Hepatic stellate cell (primary cell): ENCODE measurements around the gene ZSWIM8.
A peak's percentile ranks its signal among the peaks of the same experiment; 100 is the strongest.
"Not testable (repeated sequence)": the region's sequence is repeated elsewhere in the genome, so short reads cannot be mapped to it uniquely, and the experiment has no call there.

Experiments
- DNase-seq: peaks from one replicate; pipeline ENCODE4 v3.0.0; 2011; ENCODE audit warnings: low spot score

ZSWIM8 gene

DNA sequence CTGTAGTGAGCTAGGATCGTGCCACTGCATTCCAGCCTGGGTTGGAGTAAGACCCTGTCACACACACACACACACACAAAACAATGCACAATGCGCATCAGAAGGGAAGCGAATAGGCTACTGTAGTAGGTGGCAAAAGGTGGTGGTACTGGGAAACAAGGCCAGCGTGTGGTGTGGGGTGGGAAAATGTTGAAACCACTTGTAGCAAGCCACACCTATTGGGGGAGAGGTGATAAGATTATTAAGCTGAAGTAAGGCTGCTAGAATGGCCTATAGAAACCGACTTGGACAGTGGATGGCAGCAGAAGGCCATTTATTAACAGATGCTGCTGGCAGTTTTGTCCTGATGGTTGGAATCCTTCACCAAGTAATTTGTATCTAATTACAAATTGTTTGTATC, 10.8 kb upstream of the ZSWIM8 start:
- DNase-seq = no peak

DNA sequence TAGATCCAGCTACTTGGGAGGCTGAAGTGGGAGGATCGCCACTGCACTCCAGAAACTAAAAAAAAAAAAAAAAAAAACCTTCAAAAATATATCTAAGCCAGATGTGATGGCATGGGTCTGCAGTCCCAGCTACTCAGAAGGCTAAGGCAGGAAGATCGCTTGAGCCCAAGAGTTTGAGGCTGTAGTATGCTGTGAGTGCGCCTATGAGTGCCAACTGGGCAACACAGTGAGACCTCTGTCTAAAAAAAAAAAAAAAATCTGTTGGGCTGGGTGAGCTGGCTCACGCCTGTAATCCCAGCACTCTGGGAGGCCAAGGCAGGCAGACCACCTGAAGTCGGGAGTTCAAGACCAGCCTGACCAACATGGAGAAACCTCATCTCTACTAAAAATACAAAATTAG, 6.4 kb upstream of the ZSWIM8 start:
- DNase-seq = no peak

DNA sequence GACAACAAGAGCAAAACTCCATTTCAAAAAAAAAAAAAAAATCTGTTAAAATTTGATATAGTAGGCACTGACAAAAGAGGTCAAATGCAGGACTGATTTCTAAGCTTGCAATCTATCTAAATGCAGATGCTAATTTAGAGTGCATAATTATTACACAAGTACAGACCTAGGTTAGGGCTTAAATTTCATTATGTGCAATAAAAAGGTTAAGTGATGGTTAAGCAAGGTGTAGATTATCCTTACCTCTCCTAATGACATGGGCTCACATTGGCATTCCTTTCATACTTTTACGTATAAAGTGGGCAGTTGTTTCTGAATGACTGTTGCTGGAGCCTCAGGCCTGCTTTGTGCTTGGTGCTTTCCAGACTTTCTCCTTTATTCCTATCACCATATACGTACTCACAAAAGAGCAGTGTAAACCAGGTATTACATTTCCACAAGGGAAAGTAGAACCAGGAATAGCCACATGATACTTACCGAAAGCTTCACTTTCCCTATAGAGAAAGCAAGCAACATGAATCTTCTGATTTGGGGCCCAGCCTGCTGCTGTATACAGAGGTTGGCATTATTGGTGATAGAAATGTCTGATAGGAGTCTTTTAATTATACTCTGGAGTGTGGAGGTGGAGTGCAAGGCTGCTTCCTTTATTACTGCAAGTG, 5.7 kb upstream of the ZSWIM8 start:
- no peak for DNase-seq

DNA sequence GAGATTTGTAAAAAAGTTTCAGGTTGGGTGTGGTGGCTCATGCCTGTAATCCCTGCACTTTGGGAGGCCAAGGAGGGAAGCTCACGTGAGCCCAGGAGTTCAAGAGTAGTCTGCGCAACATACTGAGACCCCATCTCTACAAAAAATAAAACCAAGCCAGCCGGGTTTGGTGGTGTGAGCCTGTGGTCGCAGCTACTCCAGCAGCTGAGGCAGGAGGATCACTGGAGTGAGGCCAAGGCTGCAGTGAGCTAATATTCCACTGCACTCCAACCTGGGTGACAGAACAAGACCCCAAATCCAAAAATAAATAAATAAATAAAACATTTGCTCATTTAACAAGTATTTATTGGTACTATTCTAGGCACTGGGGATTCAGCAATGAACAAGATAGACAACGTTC, 5.1 kb upstream of the ZSWIM8 start:
- no peak for DNase-seq

DNA sequence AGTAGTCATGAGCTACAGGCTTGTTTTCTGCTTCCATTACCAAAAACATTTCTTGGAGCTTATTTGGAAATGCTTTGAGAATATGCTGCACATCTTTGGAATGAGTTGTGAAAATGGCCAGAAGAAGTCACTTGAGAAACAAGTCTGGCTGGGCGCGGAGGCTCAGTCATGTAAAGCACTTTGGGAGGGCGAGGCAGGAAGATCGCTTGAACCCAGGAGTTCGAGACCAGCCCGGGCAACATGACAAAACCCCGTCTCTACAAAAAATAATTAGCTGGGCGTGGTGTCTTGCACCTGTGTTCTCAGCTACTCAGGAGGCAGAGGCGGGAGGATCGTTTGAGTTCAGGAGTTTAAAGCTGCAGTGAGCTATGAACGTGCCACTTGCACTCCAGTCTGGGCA, 4.4 kb upstream of the ZSWIM8 start:
- DNase-seq = no peak

DNA sequence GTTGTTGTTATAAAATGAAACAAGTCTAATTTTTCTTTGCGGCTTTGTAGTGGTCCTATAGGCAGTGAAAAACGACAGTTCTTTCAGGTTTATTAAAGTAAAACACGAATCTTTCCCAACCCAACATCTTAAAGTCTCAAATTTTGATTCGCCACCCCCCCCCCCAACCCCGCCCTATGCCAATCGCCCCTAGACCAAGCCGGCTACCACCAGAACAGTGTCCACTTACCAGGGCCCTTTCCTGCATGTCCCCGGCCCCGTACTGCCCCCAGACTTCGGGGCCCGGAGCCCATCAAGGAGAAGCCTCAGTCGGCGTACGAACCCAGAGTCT, 3.9 kb upstream of the ZSWIM8 start:
- DNase-seq = no peak

DNA sequence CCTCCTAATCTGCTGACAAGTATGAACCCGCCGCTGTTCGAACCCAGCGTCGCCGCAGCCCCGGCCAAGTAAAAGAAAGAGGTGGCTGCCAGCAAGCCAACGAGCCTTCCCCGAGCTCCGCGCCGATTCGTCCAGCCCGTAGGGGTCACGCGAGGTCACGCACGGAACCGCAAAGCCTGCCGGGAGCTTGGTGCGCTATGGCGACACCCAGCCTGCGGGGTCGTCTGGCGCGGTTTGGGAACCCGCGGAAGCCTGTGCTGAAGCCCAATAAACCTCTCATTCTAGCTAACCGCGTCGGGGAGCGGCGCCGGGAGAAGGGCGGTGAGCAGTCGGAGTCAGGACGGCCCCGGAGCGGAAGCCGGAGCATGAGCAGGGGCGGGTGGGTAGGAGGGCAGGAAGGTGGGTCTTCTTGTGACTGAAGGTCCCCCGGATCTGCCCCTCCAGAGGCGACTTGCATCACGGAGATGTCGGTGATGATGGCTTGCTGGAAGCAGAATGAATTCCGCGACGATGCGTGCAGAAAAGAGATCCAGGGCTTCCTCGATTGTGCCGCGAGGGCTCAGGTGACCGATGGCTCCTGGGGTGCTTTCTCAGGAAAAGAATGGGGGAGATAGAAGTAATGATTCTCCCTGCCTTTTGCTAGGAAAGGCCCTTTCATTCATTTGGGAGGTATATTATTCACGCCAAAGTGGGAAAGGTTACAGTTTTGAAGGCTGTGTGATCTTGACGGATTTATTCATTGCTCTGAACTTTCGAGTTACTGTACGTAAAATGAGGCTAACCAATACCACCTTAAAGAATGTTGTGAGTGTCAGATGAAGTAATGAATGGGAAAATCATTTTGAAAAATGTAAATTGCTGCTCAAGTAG, 3.3 kb upstream of the ZSWIM8 start, which contains the start of gene CHCHD1:
TSS of gene CHCHD1 (plus strand) at position 170 of the 870 bp plus-strand sequence. CDS start at position 198, 28 bp downstream.
- peak; percentile 92 for DNase-seq

DNA sequence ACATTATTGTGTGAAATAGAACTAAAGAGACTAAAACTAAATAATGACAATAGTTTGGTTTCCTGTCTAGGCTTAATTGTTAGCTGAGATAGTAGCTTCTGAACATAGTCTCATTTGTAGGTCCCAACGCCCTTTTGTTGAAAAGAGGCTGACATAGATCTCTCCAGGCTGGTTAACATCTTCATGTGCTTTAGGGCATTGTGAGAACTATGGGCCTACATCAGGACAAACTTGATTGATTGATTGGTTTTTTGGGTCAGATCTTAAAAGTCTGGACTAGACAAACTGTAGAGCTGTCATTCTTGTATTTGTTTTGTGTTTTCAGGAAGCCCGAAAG, 2.7 kb upstream of the ZSWIM8 start:
- DNase-seq = no peak

DNA sequence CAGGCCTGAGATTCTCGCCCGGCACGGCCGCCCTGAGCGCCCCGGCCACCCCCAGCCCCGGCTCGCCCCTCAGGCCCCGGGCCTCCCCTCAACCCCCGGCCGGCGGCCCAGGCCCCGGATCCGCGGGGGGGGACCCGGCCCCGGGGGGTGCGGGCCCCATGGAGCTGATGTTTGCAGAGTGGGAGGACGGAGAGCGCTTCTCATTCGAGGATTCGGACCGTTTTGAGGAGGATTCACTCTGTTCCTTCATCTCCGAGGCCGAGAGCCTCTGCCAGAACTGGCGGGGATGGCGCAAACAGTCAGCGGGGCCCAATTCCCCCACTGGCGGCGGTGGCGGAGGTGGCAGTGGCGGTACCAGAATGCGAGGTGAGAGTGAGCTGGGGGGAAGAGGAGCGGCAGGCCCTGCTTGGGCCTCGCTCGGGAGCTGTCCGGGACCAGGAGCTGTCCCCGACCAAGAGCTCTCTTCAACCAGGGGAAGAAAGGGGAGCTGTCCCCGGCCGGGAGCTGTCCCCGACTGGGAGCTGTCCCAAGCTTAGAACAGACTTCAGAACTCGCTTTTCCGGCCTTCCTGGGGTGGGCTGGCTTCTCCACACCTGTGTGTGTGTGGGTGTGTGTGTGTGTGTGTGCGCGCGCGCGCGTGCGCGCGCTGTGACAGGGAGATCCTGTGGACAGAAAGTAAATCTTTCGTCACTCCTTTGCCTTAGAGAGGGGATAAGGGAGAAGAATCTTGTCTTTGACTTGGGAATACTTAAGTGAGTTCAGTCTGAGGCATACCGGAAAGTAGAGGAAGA, 510 bp downstream of the ZSWIM8 start:
- DNase-seq = peak; percentile 79

DNA sequence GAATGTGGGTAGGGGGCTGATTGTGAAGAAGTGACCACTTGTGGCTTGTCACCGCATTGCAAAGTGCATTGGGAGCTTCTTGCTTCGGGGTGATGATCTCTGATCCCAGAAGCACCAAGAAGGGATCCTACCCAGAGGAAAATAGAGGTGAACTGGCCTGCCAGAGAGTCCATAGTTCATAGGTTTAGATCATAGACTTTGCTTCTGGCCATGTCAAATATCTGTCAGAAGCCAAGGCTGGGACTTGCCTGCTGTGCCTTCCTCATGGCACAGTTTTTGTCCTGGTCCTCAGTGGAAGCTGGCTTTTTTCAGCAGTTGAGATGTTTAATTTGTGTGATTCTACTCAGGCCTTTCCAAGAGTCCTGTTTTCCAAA, 1.1 kb downstream of the ZSWIM8 start:
- no peak for DNase-seq

DNA sequence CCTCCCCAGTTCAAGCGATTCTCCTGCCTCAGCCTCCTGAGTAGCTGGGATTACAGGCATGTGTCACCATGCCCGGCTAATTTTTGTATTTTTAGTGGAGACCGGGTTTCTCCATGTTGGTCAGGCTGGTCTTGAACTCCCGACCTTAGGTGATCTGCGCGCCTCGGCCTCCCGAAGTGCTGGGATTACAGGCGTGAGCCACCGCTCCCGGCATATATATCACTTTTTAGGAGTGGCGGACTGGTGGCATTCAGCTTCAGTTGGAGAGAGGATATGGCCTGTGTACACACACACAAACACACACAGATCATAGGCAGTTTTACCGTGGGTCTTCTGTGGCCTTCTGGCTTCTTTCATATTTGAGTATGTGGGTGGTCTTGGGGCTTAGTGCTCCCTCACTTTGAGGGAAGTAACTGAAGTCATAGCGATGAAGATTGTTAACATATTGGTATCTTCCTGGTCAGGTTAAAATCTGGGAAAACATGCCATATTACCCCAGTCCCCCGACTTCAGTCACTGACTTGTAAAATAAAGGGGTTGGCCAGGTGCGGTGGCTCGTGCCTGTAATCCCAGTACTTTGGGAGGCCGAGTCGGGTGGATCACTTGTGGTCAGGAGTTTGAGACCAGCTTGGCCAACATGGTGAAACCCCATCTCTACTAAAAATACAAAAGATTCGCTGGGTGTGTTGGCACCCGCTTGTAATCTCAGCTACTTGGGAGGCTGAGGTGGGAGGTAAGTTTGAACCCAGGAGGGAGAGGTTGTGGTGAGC, 1.8 kb downstream of the ZSWIM8 start:
- DNase-seq = not testable (repeated sequence)

DNA sequence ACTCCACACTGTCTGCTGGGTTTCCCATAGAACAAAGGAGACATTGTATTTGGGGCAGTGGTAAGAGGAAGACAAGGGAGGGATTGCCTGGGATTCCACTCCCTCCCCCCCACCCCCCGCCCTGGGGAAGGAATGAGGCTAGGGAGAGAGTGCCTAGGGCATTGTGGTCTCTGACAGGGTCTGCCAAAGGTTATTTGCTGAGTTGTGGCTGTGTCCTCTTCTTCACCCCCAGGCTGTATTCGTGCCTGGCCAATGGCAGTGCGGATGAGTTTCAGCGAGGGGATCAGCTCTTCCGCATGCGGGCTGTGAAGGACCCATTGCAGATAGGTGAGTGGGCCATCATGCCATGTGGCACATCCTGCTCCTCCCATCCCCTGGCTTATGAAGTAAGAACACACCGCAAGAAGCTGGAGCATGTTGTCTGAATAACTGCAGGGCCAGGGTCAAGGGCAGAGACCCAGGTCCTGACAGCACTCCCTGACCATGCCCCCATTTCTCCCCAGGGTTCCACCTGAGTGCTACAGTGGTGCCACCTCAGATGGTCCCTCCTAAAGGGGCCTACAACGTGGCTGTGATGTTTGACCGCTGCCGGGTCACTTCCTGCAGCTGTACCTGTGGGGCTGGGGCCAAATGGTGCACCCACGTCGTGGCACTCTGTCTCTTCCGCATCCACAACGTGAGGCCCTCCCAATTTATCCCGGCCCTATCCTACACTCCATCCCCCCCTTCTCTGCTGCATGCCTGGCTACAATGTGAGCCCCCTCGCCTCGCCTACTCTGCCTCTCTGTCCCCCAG, 3.7 kb downstream of the ZSWIM8 start:
- no peak for DNase-seq

DNA sequence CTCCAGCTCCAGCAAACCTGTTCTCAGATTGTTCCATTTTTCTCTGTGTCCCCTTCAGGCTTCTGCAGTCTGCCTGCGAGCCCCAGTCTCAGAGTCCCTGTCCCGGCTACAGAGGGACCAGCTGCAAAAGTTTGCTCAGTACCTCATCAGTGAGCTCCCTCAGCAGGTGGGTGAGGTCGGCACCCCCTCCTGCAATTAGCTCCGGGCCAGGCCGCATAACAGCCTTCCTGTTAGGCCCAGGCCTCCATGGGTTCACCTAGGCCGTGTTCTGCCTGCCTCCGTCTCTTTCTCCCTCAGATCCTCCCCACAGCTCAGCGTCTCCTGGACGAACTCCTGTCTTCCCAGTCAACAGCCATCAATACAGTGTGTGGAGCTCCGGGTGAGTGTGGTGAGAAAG, 4.3 kb downstream of the ZSWIM8 start:
- DNase-seq = no peak

DNA sequence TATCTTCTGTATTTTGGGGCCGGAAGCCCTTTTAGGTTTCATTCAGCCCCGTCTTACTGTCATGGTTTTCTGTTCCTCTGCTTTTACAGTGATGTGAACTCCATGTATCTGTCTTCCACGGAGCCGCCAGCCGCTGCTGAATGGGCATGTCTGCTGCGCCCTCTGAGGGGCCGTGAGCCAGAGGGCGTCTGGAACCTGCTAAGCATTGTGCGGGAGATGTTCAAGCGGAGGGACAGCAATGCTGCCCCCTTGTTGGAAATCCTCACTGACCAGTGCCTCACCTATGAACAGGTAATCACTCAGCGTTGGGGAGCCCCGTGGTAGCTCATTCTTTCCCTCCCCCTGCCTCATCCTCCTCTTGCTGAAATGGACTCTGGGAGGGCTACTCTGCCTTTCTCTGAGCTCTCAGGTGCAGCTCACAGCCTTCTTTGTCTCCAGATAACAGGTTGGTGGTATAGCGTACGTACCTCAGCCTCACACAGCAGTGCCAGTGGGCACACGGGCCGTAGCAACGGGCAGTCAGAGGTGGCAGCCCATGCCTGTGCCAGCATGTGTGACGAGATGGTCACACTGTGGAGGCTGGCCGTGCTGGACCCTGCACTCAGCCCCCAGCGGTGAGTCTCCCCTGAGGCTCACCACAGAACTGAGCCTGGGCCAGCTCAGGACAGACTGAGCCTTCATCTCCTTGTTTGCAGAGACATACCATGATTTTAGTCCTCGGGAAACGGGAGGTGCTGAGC, 5.7 kb downstream of the ZSWIM8 start:
- no peak for DNase-seq

DNA sequence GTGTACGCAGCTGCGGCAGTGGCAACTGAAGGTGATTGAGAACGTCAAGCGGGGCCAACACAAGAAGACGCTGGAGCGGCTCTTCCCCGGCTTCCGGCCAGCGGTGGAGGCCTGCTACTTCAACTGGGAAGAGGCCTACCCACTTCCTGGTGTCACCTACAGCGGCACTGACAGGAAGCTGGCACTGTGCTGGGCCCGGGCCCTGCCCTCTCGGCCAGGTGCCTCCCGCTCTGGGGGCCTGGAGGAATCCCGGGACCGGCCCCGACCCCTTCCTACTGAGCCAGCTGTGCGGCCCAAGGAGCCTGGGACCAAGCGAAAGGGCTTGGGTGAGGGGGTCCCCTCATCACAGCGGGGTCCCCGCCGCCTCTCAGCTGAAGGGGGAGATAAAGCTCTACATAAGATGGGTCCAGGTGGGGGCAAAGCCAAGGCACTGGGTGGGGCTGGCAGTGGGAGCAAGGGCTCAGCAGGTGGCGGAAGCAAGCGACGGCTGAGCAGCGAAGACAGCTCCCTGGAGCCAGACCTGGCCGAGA, 6.5 kb downstream of the ZSWIM8 start:
- DNase-seq = no peak

DNA sequence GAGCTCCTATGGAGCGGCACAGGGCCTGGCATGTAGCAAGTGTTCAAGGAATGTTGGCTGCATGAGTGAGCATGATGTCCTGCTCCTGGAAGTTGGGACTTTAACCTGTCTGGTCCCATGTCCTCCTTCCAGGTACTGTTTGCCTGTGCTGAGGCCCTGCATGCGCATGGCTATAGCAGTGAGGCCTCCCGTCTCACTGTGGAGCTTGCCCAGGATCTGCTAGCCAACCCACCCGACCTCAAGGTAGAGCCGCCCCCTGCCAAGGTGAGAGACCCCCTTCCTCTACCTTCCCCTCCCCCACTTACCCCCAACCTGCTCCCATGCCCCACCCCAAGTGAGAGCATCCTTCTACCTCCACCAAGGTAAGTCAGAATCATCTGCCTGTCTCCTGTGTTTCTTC, 8.1 kb downstream of the ZSWIM8 start:
- DNase-seq = no peak

DNA sequence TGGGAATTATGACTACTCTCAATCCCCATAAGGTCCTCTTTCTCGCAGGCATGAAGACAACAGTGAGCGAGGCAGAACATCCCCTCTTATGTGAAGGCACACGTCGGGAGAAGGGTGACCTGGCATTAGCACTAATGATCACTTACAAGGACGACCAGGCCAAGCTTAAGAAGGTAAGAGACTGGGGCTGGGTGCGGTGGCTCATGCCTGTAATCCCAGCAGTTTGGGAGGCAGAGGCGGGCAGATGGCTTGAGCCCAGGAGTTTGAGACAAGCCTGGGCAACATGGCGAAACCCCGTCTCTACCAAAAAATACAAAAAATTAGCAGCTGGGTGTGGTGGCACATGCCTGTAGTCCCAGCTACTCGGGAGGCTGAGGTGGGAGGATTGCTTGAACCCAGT, 10.1 kb downstream of the ZSWIM8 start:
- DNase-seq = not testable (repeated sequence)

DNA sequence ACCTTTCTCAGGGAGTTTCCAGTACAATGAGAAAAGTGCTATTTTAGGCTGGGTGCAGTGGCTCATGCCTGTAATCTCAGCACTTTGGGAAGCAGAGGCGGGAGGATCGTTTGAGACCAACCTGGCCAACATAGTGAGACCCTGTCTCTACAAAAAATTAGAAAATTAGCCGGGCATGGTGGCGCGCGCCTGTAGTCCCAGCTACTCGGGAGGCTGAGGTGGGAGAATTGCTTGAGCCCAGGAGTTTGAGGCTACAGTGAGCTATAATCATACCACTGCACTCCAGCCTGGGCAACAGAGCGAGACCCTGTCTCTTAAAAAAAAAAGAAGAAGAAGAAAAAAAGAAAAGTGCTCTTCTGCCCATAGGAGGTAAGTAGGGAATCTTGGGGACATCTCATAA, 10.6 kb downstream of the ZSWIM8 start:
- DNase-seq = not testable (repeated sequence)

DNA sequence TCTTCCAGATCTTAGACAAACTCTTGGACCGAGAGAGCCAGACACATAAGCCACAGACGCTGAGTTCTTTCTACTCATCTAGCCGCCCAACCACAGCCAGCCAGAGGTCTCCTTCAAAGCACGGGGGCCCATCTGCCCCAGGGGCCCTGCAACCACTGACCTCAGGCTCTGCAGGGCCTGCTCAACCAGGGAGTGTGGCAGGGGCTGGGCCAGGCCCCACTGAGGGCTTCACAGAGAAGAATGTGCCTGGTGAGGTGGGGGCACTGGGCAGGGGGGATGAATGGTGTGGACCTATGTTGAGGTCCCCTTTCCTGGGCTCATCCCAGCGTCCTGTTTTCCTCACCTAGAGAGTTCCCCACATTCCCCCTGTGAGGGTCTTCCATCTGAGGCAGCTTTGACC, 11.4 kb downstream of the ZSWIM8 start:
- no peak for DNase-seq

DNA sequence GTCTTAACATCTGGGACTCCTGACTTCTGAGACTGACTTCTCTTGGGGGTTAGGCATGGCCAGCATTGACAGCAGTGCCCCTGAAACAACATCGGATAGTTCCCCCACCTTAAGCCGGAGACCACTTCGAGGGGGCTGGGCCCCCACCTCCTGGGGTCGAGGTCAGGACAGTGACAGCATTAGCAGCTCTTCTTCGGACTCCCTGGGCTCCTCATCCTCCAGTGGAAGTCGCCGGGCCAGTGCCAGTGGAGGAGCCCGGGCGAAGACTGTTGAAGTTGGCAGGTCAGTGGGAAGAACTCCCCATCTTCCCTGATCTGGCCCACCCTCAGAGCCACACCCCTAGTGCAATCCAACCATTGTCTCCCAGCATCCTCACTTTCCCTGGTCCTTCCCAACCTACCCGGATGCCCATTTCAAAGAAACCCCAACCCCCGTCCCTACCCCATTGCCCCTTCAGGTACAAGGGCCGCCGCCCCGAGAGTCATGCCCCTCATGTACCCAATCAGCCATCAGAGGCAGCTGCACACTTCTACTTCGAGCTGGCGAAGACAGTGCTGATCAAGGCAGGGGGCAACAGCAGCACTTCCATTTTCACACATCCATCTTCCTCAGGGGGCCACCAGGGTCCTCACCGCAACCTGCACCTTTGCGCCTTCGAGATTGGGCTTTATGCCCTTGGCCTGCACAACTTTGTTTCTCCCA, 12.1 kb downstream of the ZSWIM8 start:
- DNase-seq = no peak
